ENCODE results near the gene RPTOR.
"Not testable (repeated sequence)": the region's sequence is repeated elsewhere in the genome, so short reads cannot be mapped to it uniquely, and the experiment has no call there.

Gene RPTOR

DNA sequence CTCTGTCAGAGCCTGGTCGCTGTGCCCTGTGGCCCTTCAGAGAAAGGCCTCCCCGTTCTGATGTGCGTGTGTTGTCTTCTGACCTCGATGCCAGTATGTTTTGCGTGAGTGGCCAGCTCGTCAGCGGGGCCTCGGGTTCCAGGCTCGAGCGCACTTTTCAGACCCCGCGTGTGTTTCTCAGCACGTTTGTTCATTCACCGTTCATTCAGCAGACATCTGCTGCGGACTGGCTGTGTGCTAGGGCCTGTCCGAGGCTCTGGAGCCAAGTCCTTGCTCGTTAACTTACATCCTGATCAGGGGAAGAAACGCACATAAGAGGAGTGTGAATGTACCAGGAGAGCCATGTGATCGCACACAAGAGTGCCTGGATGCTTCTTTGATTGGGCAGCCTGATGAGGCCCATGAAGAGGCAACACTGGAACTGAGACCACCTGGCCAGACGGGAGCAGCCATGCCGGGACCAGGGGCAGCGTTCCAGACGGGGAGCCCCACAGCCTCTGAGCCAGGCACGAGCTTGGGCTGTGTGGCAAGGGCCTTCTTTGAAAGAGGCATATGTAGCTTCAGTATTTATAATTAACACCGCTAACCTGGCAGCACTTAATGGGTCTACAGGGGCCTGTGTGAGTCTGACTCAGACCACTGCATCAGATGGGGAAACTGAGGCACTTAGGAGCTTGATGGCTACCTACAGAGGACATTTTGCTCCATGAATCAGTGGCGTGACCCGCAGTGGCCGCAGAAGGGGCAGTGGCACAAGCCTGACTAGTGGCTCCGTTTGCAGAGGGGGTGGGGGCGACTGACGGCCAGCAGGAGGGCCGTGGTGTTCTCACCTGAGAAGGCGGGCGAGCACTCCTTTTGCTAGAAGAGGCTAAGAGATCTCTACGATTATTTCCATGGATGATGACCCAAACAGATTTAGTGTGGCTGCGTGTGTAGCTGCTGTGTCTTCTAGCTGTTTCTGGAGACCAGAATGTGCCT is 259.1 kb downstream of the RPTOR start:
- no peak for DNase-seq

GRCh38 chr17:80804466-80804865 is 259.8 kb downstream of the RPTOR start:
- DNase-seq = no peak

DNA sequence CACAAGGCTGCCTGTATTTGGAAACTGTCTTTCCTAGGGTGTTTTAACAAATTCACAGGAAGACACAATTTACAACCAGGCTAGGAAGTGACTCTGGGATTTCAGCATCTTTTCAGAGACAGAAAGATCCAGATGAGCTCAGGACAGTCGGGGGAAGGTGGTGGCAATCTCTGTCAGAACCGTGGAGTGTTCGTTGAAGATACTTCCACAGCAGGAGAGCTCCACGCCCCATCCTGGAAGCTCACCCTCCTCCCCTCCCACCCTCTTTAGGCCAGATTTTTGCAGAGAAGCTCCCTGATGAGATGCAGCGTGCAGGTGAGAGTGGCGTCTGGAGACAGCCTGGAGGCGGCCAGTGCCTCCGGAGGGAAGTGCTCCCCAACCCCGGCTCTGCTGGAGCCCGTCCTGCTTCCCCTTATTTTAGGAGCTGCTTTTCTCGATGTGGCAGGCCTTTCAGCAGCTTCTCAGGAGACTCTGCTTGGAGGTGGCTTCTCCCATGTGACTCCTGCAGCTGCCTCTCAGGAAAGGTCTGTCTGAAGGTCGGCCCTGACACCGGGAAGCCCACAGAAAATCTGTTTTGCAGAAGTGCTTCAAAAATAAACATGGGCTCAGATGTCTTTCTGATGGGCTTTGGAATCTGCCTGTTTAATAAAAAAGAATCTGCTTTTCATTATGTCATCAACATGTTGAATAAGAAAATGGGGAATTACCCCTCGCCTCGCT is 260.6 kb downstream of the RPTOR start:
- no peak for DNase-seq

GRCh38 chr17:80807014-80807413 is 262.4 kb downstream of the RPTOR start:
- DNase-seq = no peak

DNA sequence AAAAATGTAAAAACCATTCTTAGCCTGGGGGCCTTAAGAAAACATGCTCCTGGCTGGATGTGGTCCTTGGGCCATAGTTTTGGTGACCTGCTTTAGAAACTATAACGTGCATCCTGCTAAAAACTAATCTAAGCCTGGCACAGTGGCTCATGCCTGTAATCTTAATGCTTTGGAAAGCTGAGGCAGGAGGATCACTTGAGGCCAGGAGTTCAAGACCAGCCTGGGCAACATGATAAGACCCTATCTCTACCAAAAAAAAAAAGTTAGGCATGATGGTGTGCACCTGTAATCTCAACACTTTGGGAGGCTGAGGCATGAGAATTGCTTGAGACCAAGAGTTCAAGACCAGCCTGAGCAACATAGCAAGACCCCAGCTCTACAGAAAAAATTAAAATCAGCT is 263.2 kb downstream of the RPTOR start:
- DNase-seq = no peak

GRCh38 chr17:80811181-80812105 is 266.8 kb downstream of the RPTOR start:
- no peak for DNase-seq

DNA sequence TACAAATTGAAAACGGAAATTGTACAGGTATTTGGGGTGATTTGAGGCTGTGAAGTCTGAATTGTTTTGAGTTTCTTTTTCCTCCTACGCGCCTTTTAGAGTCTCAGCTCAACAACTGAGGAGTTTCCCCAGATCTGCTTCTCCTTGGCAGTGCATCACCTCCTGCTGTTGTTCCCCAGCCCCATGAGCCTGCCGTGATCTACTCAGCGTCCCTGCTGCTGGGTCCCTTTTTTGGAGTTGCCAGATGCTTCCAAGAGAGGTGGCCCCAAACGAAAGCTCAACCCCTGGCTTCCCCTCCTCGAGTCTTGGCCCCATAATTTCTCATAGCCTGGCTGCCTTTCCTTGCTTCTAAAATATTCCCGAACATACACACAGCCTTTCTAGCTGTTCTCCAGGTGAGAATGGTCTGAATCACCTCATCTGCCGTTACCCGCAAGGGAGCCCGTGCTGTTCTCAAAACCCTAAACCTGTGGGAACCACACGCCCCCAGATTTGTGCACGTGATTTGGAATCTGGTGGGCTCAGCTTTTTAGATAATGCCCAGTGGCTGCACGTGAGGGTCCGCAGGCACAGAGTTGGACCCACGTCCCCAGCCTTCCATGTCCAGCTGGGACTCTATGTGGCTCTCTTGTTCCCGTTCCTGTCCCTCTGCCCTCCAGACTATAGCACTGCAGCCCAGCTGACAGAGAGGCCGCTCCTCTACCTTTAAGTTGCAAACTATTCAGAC is 267.9 kb downstream of the RPTOR start:
- no peak for DNase-seq

DNA sequence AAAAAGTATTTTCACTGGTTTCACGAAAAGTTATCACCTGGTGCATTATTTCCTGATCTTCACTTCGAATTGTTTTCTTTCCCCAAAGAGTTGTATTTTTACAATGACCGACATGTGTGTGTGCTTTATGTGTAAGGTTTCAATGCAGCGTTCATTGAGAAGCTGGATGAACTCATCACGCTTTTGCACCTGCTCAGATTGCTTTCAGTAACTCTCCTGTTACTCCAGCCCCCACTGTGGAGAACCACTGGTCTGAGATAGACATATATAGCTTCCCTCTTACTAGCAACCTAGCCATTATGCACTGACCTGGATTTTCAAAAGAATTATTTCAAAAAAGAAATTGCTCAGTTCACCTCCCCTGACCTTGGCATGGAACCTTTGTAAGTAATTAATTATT is 268.7 kb downstream of the RPTOR start:
- DNase-seq = no peak

GRCh38 chr17:80814491-80814890 is 269.9 kb downstream of the RPTOR start:
- no peak for DNase-seq

DNA sequence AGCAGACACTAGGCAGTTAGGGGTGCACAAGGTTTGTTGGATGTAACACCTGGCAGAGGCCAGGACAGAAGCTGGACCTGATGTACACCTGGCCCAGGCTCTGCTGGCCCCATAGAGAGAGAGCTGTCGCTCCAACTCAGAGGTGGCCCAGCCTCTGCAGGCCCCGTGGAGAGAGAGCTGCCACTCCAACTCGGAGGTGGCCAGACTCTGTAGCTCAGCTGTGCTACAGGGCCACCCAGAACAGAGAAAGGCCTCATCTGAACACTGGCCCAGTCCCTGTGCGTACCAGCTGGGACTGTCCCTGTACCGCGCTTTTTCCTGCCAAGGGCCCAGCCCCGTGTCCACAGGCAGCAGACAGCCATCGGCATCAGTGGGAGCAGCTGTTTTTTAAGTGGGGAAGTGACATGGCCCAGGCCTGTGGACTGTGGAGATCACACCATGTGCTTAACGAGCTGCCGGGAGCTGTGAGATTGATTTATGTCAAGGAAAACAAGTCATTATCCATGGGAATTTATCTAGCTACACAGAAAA is 270.6 kb downstream of the RPTOR start:
- DNase-seq = no peak

DNA sequence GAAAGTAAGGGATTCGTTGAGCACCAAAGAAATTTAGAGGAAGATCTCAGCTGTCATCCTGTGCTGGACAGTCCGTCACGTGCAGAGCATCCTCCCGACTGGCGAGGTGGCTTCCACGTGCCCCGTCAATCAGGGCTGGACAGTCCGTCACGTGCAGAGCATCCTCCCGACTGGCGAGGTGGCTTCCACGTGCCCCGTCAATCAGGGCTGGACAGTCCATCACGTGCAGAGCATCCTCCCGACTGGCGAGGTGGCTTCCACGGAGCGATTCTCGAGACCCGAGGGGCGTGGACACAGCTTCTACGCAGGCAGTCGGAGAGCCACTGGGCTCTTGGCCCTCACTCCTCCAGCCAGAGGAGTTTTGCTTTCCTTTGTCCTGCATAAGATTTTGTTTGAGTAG is 271.1 kb downstream of the RPTOR start:
- DNase-seq = not testable (repeated sequence)

GRCh38 chr17:80816241-80817103 is 271.8 kb downstream of the RPTOR start:
- no peak for DNase-seq

DNA sequence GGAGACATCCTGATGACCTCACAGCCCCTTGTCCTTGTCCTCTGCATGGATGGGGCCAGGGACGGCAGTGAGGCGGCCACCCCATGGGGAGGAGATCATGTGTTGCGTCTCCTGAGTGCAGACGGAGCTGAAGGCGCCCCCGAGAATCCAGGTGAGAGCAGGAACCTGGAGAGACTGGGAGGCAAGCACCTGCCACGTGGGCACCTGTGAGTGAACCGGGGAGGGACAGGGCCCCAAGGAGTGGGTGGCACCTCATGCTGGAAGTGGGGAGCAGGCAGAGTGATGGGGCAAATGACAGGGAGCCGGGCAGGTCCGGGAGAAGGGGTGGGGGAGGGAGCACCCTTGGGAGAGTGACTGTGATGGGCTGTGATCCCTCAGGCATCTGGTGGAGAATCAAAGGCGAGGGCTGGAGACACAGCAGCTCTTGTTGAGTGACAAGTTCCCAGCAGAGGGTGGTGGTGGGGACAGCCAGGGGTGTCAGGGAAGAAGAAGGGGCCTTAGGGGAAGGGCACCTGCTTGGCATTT is 272.7 kb downstream of the RPTOR start:
- DNase-seq = no peak

DNA sequence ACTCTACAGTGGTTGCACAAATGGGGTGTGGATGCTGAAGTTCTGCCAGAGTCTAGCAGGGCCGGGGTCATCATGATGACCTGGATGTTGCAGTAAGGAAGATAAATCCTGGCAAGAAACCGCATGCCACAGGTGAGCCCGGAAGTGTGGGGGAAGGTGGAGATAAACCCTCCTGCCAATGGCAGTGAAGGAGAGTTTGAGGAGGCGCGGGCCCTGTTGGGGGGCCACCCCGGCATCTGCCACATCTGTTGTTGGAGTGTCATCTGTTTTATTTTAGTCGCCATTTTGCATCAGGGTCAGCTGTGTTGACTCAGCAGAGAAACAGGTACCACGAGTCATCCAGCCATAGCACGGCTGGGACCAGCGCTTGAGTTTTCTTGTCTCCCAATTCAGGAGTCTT is 273.2 kb downstream of the RPTOR start:
- no peak for DNase-seq

- DNase-seq = no peak
Measured at GRCh38 chr17:80818871-80819270, 274.2 kb downstream of the RPTOR start.

GRCh38 chr17:80819422-80820164 is 275.0 kb downstream of the RPTOR start:
- no peak for DNase-seq

DNA sequence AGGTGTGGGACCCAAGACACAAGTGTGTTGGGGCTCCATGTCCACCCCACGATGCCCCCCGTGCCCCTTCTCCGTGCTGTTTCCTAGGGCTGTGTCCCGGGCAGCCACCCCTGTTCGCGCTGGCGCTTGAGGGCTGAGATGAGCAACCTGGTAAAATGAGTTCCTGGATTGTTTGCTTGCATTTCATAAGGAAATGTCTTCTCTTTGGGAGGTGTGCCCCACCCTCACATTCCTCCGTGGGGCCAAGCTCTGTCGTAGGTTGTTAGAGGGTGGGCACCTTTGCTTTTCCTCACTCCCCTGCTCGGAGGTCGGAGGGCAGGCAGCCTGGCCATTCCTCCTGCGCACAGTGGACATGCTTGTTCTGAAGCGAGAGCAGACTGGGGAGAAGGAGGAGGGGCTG is 275.7 kb downstream of the RPTOR start:
- DNase-seq = no peak

DNA sequence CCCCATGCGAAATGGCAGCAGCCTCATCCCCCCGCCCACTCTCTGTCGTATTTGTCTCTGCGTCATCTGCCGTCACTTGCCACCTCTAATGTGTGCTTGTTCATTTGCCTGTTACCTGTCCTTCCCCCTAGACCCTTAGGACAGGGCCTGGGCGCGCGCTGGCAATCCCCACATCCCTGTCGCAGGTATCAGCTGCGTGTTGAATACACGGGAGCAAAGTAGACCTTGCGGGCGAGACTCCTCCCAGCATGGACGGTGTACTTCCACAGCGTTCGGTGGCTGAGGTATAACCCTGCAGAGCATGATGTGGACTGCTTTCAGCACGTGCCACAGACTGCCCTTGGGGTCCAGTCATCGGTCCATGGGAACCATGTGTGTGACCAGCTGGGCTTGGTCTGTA is 276.9 kb downstream of the RPTOR start:
- DNase-seq = no peak

GRCh38 chr17:80822021-80822699 is 277.5 kb downstream of the RPTOR start:
- no peak for DNase-seq
